GM18520 (cell line): ENCODE data around the gene CD8A.
"Not testable (repeated sequence)": the region's sequence is repeated elsewhere in the genome, so short reads cannot be mapped to it uniquely, and the experiment has no call there.

Experiments used
- ATAC-seq: cut with Tn5 transposase; IDR thresholded peaks from one replicate; pipeline ENCODE4 v1.9.1; 2021; ENCODE audit not compliant: unreplicated experiment

The CD8A gene

GRCh38 chr2:86739889-86740288 is 50.8 kb downstream of the CD8A start:
- ATAC-seq: not testable (repeated sequence)

GRCh38 chr2:86739485-86739884 is 51.2 kb downstream of the CD8A start:
- ATAC-seq: not testable (repeated sequence)

GRCh38 chr2:86734896-86735295 is 55.8 kb downstream of the CD8A start:
- not testable (repeated sequence) for ATAC-seq
